ENCODE data around the gene IRF1.
"Not testable (repeated sequence)": the region's sequence is repeated elsewhere in the genome, so short reads cannot be mapped to it uniquely, and the experiment has no call there.

The IRF1 gene

GRCh38 chr5:132526974-132527564 is 36.5 kb upstream of the IRF1 start:
- no peak for TF ChIP-seq CTCF (conservative IDR thresholded peaks at IDR 0.05; ENCODE audit: low read depth, low read length)
- DNase-seq (ENCODE audit: low read depth) = no peak
- H3K4me3 ChIP-seq (ENCODE audit: low read depth, low read length) = no peak overlapping the region

- no peak overlapping the region for H3K4me3 ChIP-seq (ENCODE audit: low read depth, low read length)
- peak; percentile 83 for TF ChIP-seq CTCF (conservative IDR thresholded peaks at IDR 0.05; ENCODE audit: low read depth, low read length)
- DNase-seq (ENCODE audit: low read depth) = peak; percentile 66
Observed at GRCh38 chr5:132526290-132526973, 35.9 kb upstream of the IRF1 start.

DNA sequence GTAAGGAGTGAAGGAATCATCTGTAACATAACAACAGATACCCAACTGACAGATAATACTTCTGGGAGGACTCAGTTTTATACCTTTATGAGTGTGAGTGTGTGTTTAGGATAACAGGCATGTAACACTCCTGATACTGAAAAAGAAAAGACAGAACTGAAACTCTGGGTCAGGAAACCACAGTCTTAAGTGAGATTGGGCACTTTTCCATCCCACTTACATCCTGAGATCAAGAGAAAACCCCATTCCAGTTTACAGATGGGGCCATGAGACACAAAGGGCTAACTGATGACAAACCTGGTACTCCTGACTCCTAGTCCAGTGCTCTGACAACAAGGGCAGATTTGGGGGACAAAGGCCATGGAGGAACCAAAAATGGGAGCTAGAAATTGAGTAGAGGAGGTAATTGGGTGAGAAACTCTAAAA is 34.7 kb upstream of the IRF1 start:
- TF ChIP-seq CTCF (conservative IDR thresholded peaks at IDR 0.05; ENCODE audit: low read depth, low read length) = no peak
- H3K4me3 ChIP-seq (ENCODE audit: low read depth, low read length) = no peak overlapping the region
- no peak for DNase-seq (ENCODE audit: low read depth)

- DNase-seq (ENCODE audit: low read depth); H3K4me3 ChIP-seq (ENCODE audit: low read depth, low read length): not testable (repeated sequence)
Observed at GRCh38 chr5:132524877-132525276, 34.3 kb upstream of the IRF1 start.

DNA sequence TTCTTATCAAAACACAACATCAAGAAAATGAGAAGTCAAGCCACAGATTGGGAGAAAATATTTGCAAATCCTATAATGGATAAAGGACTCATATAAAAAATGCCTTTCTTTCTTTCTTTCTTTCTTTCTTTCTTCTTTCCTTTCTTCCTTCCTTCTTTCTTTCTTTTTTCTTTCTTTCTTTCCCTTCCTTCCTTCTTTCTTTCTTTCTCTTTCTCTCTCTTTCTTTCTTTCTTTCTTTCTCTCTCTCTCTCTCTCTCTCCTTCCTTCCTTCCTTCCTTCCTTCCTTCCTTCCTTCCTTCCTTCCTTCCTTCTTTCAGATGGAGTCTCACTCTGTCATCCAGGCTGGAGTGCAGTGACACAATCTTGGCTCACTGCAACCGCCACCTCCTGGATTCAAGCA is 31.5 kb upstream of the IRF1 start:
- DNase-seq (ENCODE audit: low read depth); H3K4me3 ChIP-seq (ENCODE audit: low read depth, low read length): not testable (repeated sequence)

- not testable (repeated sequence) for H3K4me3 ChIP-seq (ENCODE audit: low read depth, low read length); DNase-seq (ENCODE audit: low read depth)
Observed at GRCh38 chr5:132513618-132514336, 23.2 kb upstream of the IRF1 start.

DNA sequence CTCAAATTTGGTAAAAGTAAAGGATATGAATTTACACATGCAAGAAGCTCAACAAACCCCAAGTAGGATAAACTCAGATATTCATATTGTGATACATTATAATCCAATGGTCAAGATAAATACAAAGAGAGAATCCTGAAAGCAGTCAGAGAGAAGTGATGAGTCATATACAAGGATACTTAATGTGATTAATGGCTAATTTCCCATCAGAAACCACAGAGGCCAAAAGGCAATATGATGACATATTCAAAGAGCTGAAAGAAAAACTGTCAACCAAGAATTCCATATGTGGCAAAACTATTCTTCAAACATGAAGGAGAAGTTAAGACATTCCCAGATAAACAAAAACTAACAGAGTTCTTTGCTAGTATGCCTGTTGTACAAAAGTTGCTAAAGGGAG is 19.5 kb upstream of the IRF1 start:
- H3K4me3 ChIP-seq (ENCODE audit: low read depth, low read length) = no peak overlapping the region
- no peak for TF ChIP-seq CTCF (conservative IDR thresholded peaks at IDR 0.05; ENCODE audit: low read depth, low read length)
- peak; percentile 92 for DNase-seq (ENCODE audit: low read depth)

GRCh38 chr5:132506094-132506692 is 15.6 kb upstream of the IRF1 start:
- TF ChIP-seq CTCF (conservative IDR thresholded peaks at IDR 0.05; ENCODE audit: low read depth, low read length) = peak; percentile 80
- H3K4me3 ChIP-seq (ENCODE audit: low read depth, low read length) = no peak overlapping the region
- peak; percentile 97 for DNase-seq (ENCODE audit: low read depth)
